Measurements from ENCODE around the gene RAD51B. TPM values are rescaled to one million over a fixed set of nuclear protein-coding genes. Genes with fewer than 3 reads are reported as not detected.
A peak's percentile ranks its signal among the peaks of the same experiment; 100 is the strongest.

RAD51B gene
- total RNA-seq, 1 experiment from 2014 or later = 16.7 TPM

DNA sequence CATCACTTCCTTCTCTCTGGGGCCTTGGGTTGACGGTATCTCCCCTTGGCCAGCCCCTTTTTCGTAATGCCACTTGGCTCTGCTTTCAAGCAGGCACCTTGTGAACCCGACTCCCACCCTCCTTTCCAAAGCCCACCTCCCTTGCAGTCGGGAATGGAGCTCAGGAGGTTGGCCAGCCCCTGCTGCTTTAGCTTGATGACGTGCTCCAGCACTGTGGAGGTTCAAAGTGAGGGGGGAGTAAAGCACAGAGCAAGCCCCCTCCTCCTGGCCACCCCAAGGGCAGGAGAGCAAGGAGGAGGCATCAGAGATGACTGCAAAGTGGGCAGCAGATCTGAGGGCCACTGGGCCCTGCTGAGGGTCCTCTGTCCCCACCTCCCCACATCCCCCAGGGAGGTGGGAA lies 869.9 kb downstream of the RAD51B start:
- Histone ChIP-seq H2BK15ac (ENCODE audit: low read depth, low read length) (no peak overlapping the region), H3K23ac (ENCODE audit: insufficient read length, low read depth, low read length) (no peak overlapping the region), H3K23me2 (ENCODE audit: insufficient read length, low read depth, low read length, poor library complexity, severe bottlenecking) (no peaks in the 10 kb centered on the region), H2BK5ac (ENCODE audit: insufficient read length, low read length) (no peak overlapping the region), H4K8ac (replicated peaks; ENCODE audit: insufficient read length, low read depth, low read length) (no peak overlapping the region), H3K4me2 (ENCODE audit: insufficient read depth, insufficient read length, low read length) (no peak overlapping the region), H3T11ph (ENCODE audit: low read length) (no peak overlapping the region), H2AK5ac (ENCODE audit: insufficient read length, low read length) (no peak overlapping the region), H3K4me1 (ENCODE audit: insufficient read depth, low read length) (no peaks in the 10 kb centered on the region), H3K9ac (ENCODE audit: extremely low read depth, insufficient read length, low read length) (no peak overlapping the region), H4K20me1 (ENCODE audit: control insufficient read depth, insufficient read depth, insufficient read length) (no peaks in the 10 kb centered on the region), H3K79me2 (ENCODE audit: insufficient read depth, low read length) (no peaks in the 10 kb centered on the region), H4K91ac (ENCODE audit: insufficient read length, low read depth, low read length) (no peak overlapping the region), H2BK12ac (ENCODE audit: insufficient read length, low read depth, low read length) (no peak overlapping the region), H2AFZ (ENCODE audit: low read length) (no peak overlapping the region), H2BK120ac (ENCODE audit: low read depth, low read length, poor library complexity, severe bottlenecking) (no peak overlapping the region), H3K79me1 (ENCODE audit: insufficient read depth, low read depth, low read length, poor library complexity, severe bottlenecking) (no peaks in the 10 kb centered on the region), H3K14ac (ENCODE audit: insufficient read depth, low read length) (no peak overlapping the region), H3K27ac (ENCODE audit: insufficient read length, low read depth, low read length) (no peak overlapping the region), H3K9me3 (ENCODE audit: control insufficient read depth, low read depth, low read length) (no peaks in the 10 kb centered on the region), H2BK20ac (ENCODE audit: low read depth, low read length, poor library complexity, severe bottlenecking) (no peak overlapping the region), H3K56ac (ENCODE audit: insufficient read length, low read depth, low read length) (no peak overlapping the region), H4K5ac (ENCODE audit: insufficient read length, low read depth, low read length) (no peak overlapping the region), H3K27me3 (ENCODE audit: insufficient read depth, low read length) (no peaks in the 10 kb centered on the region), H3K4ac (ENCODE audit: low read depth, low read length) (no peak overlapping the region), H3K18ac (ENCODE audit: insufficient read length, low read depth, low read length) (no peak overlapping the region)
- Mint-ChIP-seq H3K4me3 (peak overlapping the region in 1 of 2 experiments; percentile 4; a peak in 1 of 5 replicates), H3K27me3 (ENCODE audit: low read depth) (peaks cover 30% of the 10 kb centered on the region), H3K9me3 (peaks cover 0 to 3% of the 10 kb centered on the region in 2 experiments; a peak in 2 of 5 replicates), H3K27ac (no peak overlapping the region), H3K36me3 (ENCODE audit: insufficient read depth in 1 of 3, low read depth in 3 of 3) (peaks cover 0 to 2% (median 0%) of the 10 kb centered on the region in 3 experiments; a peak in 1 of 7 replicates), H3K4me1 (peaks cover 30 to 43% of the 10 kb centered on the region in 2 experiments)
- WGBS (ENCODE audit: extremely low coverage, insufficient read length, low lambda C conversion rate) = no CpG with 5 or more reads among the region's 5 CpGs
- no peak for DNase-seq
- no peak for TF ChIP-seq CTCF (conservative IDR thresholded peaks at IDR 0.05)
